ENCODE results near the gene FAM180A.

FAM180A gene

DNA sequence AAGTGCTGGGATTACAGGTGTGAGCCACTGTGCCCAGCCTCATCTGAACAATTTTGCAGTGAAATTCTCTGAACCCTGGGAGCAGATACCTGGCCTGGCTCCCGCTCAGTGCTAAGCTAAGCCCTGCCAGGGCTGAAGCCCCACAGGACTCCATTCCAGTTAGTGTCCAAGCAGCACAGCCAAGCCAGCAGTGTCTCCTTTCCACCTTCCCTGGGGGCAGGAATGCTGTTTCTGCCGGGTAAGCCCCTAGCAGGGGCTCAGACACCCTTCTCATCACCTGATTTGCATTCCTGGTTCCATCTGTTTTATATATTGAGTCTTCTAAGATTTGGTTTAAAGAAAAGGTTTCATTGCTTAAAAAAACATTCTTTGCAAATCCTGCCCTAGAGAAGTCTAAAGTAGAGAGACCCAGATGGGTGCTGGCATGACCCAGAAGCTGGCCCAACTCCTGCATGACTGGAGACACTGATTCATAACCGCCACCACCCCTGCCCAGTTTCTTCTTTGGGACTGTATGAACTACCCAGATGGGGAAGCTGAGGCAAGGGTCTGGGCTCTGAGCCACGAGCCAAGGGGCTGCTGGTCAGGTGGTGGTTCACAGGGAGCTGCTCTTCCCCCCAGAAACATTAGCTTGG, 34.7 kb downstream of the FAM180A start:
- no peak for DNase-seq (ENCODE audit: low spot score)
- TF ChIP-seq, protein P1, sequence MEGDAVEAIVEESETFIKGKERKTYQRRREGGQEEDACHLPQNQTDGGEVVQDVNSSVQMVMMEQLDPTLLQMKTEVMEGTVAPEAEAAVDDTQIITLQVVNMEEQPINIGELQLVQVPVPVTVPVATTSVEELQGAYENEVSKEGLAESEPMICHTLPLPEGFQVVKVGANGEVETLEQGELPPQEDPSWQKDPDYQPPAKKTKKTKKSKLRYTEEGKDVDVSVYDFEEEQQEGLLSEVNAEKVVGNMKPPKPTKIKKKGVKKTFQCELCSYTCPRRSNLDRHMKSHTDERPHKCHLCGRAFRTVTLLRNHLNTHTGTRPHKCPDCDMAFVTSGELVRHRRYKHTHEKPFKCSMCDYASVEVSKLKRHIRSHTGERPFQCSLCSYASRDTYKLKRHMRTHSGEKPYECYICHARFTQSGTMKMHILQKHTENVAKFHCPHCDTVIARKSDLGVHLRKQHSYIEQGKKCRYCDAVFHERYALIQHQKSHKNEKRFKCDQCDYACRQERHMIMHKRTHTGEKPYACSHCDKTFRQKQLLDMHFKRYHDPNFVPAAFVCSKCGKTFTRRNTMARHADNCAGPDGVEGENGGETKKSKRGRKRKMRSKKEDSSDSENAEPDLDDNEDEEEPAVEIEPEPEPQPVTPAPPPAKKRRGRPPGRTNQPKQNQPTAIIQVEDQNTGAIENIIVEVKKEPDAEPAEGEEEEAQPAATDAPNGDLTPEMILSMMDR (IDR thresholded peaks at IDR 0.05; ENCODE audit: extremely low read depth, insufficient read depth, missing control alignments) = no peak
- in situ Hi-C loops (cut with MboI; ENCODE audit: low pct_unique_long_range_greater_than_20kb, low sequenced_read_pairs, unreplicated experiment) = no loop called here

DNA sequence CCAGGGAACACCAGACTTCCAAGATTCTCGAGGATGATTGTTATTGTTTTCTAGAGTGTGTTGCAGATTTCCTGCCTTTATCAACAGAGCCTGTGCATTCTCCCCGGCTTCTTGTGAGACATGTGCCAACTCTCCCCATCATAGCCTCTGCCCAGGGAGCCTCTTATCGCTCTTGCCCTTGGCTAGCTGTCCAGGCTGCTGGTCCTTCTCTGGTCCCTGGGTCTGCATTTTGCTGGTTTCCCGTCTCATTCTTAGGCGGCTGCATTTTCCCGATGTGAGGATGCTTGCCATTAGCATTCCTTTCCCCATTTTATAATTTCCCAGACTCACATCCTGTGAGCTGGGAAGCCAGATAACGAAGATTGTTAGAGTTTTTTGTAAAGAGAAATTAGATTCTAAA, 35.8 kb downstream of the FAM180A start:
- TF ChIP-seq, protein P1 (IDR thresholded peaks at IDR 0.05; ENCODE audit: extremely low read depth, insufficient read depth, missing control alignments) = no peak
- DNase-seq (ENCODE audit: low spot score) = no peak
- in situ Hi-C loops (cut with MboI; ENCODE audit: low pct_unique_long_range_greater_than_20kb, low sequenced_read_pairs, unreplicated experiment) = no loop called here

DNA sequence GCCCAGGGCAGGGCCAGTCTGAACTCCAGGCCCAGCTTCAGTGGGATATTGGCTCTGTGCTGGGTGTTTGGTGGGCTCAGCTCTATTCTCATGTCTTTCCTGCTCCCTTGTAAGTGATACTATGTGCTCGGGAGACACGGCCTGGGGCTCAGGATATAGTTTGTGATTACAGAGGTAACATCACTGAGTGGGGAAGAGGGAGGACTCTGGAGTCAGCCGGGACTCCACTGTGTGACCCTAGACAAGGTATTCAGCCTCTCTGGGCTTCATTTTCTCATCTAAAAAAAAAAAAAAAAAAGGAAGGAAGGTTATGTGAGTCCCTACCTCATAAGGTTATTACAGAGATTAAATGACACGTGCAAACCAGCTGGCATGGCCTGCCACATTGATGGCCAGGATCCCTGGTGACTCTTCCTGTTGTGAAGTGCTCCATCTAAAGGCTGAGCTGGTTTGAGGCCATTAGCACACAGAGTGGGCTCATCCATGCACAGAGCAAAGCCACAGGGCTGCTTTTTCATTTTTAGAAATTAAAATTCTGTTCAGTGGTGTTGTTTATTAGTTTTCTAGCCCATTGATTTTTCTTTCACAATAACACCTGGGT, 36.3 kb downstream of the FAM180A start:
- DNase-seq (ENCODE audit: low spot score) = no peak
- TF ChIP-seq, protein P1 (IDR thresholded peaks at IDR 0.05; ENCODE audit: extremely low read depth, insufficient read depth, missing control alignments) = no peak

DNA sequence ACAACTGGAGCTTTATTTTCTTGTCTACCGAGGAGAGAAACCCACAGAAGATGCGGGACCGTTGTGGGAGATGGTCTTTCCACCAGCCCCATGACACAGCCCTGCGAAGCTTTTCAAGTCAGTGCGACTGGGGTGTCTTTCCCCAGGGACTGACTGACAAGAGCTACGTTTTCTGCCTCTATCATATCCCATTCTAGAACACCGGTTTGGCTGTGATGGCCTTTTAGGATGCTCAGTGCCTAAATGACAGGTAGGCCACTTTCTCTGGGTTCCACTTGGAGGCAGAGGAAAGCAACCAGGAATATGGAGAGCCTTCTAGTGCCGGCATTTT, 37.5 kb downstream of the FAM180A start:
- in situ Hi-C loops (cut with MboI; ENCODE audit: low pct_unique_long_range_greater_than_20kb, low sequenced_read_pairs, unreplicated experiment) = no loop called here
- DNase-seq (ENCODE audit: low spot score) = no peak
- TF ChIP-seq, protein P1 (IDR thresholded peaks at IDR 0.05; ENCODE audit: extremely low read depth, insufficient read depth, missing control alignments) = no peak

More for the DNA sequence above, 36.3 kb downstream of the FAM180A start:
- in situ Hi-C loops (cut with MboI; ENCODE audit: low pct_unique_long_range_greater_than_20kb, low sequenced_read_pairs, unreplicated experiment) = no loop called here

DNA sequence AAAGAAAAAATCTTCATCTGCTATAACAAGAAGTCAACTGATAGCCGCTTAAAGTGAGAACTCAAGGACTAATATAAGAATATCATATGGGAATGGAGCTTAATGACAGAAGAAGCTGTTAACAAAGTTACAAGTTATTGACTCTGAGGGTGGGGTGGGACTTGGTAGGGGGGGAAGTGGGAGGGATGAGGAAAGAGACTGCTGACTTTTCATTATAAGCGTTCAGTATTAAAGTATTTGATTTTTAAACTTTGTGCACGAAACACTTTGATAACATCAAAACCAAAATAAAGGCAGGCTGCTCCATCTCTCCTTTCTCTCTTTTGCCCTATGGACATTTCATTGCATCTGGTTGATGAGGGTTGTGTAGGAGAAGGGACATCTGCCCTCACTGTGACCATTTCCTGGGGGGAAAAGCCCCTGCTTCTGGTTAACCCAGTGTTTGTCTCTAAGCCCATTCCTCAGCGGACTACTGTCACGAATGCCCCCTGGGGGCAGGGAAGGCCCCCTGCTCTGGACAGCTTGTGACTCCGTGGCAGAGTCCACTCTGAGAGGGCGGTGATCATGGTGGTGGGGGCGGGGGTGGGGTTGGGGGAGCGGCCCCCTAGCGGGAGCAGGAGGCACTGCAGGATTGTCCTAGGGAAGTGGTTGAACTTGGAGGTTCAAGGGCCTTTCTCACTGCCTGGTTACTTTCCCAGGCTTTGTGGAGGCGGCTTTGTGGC, 38.0 kb downstream of the FAM180A start:
- peak; percentile 73 for DNase-seq (ENCODE audit: low spot score)
- TF ChIP-seq, protein P1 (IDR thresholded peaks at IDR 0.05; ENCODE audit: extremely low read depth, insufficient read depth, missing control alignments) = peak; percentile 58
- in situ Hi-C loops (cut with MboI; ENCODE audit: low pct_unique_long_range_greater_than_20kb, low sequenced_read_pairs, unreplicated experiment) = no loop called here

DNA sequence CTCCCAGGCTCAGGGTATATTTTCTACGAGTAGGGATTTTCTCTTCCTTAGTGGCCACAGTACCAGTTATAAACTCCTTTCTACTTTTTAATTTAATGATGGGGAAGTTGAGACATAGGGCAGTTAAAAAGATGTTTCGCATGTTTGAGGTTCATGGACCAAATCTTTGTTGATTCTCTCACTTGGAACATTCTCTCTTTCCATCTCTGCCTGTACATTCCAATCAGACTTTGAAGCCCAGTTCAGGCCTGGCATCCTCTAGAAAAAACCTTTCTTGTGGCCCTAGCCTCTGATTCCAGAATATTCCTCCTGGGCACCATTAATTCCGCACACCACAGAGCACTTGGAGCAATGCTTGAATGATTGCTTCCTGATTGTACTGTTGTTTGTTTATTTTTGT, 39.1 kb downstream of the FAM180A start:
- DNase-seq (ENCODE audit: low spot score) = no peak
- in situ Hi-C loops (cut with MboI; ENCODE audit: low pct_unique_long_range_greater_than_20kb, low sequenced_read_pairs, unreplicated experiment) = no loop called here
- TF ChIP-seq, protein P1 (IDR thresholded peaks at IDR 0.05; ENCODE audit: extremely low read depth, insufficient read depth, missing control alignments) = no peak

All from GM13977 (cell line).